Stimulated activated CD4-positive, alpha-beta T cell treated with anti-CD3 and anti-CD28 coated beads, Interleukin-15, amount 100 ng/mL, for 1 hour (primary cell): Measurements from ENCODE around the gene FOXK1.

ENCODE experiments used
- DNase-seq, 2 donors: peaks; one replicate each; pipeline ENCODE4 v3.0.0-alpha.2; 2020; ENCODE audit warnings: low read depth in 1 of 2, low spot score in 1 of 2

The FOXK1 gene

DNA sequence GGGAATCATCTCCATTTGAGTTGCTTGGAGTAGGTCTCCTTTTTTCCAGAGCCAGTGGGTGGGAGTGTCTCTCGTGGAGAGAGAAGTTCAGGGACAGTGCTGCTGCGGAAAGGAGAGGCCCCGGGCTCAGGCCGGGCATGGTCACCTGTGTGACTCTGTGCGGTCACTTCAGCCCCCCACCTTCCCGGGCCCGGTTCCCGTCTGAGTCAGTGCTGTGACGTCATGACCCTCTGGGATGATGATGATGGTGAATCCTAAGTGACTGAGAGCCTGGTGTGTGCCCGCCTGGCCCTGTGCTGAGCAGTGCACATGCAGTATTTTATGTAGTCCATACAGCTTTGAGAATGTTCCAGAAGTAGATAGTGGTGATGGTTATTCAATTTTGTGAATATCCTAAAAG, 60.8 kb downstream of the FOXK1 start:
- no peak for DNase-seq

DNA sequence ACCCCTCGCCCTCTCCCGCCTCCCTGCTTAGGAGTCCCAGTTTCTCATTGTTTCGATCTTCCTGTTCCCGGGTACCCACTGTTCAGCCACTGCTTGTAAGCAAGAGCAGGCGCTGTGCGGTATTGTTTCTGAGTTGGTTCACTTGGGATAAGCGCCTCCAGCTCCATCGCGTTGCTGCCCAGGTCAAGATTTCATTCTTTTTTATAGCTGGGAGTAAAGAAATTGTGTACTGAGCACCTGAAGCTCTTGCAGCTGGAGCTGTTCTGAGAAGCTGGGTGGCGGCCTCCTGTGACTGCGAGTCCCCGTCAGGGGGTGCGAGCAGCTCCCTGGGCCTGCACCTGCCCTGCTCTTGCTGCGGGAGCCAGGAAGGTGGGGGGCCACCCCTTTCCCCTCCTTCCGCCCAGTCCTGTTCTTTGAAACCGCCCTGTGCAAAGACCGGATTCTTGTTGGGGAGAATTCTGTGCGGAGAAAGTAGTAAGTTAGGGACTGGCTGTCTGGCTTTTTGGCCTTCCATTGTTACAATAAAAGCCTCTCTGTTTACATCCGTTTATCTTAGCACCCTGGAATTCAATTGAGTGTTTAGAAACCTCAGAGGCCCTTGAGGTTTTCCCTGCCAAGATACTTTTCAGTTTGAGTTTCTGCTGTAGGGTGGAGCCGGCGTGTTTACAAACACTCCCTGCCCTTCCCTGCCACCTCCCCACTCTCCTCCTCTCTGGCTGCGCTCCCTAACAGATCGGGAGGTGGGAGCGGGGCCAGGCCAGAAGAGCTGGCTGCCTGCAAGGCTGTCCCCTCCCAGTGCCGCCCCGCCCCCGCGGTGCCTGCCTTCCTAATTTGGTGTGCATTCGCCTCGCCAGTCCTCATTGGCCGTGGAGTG, 62.5 kb downstream of the FOXK1 start:
- peak; percentile 48 to 54 for DNase-seq

DNA sequence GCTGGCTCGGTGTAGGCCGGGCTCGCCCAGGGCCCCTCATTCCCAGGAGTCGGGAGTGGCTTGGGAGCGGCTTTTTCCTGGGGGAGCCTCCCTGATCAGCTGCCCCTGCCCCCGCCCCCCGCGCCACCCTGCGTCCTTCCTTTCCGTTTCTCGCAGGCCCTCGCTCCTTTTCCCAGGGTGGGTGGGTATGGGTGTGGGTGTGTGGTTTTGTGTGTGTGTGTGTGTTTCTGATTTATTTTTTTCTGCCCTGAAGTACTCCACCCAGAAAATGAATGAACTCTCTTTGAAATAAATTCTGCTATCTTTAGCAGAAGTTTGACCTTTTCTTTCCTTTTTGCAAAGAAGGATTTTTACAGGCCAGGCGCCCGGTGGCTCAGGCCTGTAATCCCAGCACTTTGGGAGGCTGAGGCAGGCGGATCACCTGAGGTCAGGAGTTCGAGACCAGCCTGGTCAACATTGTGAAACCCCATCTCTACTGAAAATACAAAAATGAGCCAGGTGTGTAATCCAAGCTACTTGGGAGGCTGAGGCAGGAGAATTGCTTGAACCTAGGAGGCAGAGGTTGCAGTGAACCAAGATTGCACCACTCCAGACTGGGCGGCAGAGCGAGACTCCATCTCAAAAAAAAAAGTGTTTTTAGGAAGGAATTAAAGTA, 63.3 kb downstream of the FOXK1 start:
- DNase-seq: no peak

DNA sequence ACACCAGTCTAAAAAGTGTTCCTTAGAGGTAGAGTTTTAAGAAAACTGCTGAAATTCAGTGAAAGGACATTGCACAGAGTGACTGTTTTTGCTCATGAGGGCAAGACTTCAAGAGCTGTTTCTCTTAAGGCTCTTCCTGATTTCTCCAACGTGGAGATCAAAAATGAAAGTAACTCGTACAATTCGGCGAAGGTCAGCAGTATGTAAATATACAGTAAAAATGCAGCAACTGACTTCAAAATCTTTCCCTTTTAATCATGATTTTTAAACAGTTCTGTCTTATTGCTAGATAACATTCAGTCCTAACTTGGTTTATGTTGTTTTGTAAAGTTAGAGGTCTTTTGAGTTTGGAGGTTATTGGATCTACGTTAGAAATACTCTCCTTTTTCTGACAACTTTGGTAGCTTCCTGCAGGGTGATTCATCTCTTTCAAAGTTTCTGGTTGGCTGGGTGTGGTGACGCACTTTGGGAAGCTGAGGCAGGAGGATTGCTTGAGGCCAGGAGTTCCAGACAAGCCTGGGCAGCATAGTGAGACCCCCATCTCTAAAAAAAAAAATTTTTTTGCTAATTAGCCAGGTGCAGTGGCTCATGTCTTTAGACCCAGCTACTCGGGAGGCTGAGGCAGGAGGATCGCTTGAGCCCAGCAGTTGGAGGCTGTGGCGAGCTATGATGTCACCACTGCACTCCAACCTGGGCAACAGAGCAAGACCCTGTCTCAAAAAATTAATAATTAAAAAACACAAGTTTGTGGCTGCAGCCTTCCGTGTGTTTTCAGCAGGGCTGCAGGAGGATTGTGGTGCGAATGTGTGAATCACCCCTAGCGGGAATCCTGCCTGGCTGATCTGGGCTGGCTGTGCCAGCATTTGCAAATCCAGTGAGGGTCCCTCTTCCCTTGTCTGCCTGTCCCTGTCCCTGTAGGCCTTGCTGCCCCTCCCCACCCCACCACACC, 64.2 kb downstream of the FOXK1 start:
- no peak for DNase-seq

DNA sequence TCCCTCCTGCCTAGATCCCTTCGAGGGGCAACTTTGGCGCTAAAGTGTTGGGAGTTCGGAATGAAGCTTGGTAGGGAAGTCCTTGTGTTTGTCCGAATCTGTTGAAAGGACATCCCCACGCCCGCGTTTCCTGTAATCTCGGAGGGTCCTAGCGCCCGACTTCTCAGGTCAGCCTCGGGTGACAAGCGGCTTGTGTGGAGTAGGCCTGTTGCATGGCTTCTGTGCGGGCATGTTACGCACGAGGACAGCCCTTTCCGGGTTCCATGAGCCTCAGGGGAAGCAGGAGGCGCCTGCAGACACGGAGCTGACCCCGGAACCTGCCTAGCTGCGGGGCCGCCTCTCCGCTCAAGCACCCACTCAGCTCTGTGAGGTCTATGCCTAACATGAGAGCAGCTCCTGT, 64.9 kb downstream of the FOXK1 start:
- DNase-seq: no peak

DNA sequence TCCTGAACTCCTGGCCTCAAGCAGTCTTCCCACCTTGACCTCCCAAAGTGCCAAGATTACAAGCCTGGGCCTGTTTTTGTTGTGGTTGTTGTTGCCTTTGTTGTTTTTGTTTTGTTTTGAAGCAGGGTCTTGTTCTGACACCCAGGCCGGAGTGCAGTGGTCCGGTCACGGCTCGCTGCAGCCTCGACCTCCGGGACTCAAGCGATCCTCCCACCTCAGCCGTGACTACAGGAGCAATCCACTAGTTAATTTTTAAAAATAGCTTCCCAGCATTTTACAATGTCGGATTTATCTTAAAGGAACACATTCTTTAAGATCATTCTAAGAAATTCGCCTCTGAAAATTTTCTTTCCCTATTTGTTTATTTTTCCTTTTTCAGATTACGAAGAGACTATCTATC, 65.7 kb downstream of the FOXK1 start:
- no peak for DNase-seq

DNA sequence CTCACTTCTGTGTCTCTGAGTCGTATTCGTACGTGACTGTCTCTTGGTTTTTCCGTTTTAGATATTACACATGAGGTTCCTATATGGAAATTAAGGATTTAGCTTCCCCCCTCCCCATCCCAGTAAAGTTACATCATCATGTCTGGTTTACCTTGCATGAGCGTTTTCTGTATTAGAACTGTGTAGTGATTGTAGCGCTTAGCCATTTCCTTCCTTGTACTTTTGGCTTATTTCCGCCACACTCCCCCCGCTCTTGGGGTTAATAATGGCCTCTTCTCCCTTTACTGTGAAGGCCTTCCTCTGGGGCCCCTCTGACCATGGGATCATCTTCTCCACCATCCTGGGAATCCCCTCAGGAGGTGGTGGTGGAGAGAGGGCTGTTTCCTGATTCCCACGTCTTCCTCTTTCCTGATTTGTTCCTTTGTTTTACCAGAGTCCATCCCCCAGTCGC, 66.2 kb downstream of the FOXK1 start:
- DNase-seq: no peak

DNA sequence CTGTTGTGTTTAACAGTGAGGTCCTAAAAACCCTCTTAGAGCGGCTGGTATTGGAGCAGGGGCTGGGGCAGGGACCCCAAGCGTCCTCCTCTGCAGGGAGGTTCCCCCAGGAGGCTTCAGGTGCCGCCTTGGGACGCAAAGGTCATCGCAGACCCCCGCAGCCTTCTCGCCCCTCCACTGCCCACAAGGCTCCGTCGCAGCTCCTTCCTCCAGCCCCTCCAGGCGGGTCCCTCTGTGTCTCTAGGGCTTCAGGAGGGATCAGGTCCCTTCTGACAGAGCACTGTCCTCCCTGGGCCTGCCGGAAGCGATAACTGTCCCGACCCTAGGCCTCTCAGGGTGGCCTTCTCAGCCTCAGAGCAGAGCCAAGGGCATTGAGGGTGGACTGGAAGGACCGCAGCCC, 67.3 kb downstream of the FOXK1 start:
- no peak for DNase-seq

DNA sequence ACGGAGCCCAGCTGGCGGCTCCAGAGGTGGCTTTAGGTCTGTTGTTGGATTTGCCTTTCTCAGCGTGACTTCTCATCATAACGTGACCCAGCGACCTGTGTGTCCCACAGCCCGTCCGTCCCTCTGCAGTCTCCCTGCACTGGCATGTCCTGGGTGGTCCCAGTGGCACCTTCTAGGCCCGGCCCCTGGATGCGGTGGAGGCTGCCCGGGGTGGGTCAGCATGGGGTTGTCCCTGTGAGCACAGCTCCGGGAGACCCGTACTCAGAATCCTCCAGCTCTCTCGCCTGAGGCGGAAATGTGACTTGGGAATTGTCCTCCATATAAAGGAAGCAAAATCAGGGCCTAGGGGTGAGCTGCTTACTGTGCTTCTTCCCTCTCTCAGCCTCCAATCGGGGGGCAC, 67.7 kb downstream of the FOXK1 start:
- no peak for DNase-seq

DNA sequence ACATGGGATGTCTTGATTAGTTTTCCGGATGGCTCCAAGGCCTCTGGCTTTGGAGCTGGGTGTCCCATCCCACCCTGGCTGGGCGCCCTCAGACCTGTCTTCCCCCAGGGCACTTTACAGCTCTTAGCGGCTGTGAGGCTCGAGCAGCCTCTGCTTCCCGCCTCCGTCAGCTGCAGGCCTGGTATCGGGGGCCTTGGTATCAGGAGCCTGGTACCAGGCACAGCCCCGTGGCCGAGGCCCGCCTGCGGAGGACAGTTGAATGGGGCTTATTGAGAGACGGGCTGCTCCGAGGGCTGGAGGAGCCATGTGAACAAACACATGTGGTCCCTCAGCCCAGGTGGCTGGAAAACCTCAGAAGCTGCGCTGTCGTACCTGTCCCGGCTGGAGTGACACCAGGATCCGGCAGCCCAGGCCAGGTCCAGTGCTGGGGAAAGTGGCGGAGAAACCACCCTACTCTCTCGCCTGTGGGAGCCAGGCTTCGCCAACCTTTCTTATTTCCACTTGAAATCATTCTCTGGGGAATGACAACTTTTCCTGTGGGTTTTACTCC, 69.4 kb downstream of the FOXK1 start:
- DNase-seq: no peak

DNA sequence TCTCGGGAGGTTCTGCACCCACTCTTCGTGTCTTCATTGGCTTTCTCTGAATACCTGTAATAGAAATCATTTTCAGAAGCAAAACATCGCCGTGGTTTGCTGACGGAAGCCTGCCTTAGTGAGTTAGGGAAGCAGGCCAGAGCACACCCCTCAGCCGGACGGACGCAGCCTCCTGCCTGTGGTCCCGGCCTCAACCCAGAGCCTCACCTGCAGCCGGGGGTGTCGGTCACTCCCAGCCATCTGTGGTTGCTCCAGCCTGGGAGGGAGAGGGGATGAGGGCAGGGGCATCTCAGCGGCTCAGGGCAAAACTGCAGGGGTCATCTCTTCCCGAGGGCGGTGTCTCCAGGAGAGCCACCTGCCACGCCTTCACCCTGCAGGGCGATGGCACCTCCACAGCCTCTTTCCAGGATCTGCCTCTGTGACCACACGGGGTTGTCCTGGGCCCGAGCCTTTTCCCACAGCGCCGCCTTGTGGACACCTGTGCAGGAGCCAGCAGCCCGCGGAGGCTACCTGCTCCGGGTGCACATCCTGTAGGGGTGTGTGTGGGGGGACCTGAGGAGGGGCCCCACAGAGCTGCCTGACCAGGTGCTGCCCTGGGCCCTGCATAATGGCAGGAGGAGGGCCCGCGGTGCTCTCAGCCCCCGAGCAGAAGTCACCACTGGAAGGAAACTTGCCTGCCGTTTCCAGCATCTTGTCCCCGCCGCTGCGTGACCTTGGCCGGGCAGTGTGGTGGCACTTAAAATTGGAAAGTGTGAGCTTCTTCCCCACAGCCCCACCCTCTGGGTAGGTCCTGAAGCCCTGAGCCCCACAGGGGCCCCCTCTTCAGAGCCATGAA, 71.7 kb downstream of the FOXK1 start:
- peak; percentile 73 to 76 for DNase-seq

DNA sequence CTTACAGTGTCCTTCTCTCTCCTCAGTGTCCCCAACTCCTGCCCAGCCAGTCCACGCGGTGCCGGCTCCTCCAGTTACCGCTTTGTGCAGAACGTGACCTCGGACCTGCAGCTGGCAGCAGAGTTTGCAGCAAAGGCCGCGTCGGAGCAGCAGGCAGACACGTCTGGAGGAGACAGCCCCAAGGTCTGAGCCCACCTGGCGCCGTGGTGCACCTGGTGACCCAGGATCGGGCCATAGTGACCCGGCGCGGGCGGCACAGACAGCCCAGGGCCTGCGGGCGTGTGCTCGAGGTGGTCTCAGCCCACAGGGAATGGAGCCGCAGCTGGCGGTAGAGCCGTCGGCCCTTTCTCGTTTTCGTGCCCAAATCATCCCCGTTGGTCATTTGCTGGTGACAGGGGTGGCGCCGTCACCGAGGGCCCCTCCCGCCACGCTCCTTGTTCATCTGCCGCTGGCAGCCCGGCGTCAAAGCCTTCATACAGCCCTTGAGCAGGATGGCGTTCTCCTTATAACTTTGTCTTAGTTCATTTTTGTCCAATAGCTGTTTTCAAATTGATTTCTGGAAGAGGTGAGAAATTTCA, 72.4 kb downstream of the FOXK1 start:
- DNase-seq: no peak

DNA sequence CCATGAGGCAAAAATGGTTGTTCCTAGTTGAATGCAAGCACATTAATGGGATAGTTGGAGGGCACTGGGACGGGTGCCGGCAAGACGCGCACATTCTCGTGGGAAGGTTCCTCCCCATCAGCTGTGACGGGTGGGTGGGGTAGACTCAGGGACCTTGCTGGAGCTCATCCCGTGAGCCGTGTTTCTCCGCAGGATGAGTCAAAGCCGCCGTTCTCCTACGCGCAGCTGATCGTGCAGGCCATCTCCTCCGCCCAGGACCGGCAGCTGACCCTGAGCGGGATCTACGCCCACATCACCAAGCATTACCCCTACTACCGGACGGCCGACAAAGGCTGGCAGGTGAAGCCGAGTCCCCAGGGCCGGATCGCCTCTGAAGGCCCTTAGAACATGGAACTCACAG, 73.0 kb downstream of the FOXK1 start:
- no peak for DNase-seq

DNA sequence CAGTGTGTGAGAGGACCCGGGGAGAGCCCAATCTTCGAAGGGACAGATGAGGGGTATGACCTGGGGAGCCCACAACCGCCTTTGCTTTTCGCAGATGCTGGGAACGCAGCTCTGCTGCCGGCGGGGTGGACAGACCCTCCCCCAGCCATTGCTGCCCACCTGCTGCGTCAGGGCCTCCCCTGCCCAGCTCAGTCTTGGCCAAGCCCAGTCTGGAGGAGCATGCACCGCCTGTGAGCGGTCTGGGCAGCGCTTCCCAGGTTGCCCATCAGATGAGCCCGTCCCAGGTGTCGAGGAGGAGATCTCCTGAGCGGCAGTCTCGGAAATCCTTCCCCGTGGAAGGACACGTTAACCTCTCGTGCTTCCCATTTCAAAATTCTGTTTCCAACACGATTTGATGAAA, 76.0 kb downstream of the FOXK1 start:
- DNase-seq: no peak

DNA sequence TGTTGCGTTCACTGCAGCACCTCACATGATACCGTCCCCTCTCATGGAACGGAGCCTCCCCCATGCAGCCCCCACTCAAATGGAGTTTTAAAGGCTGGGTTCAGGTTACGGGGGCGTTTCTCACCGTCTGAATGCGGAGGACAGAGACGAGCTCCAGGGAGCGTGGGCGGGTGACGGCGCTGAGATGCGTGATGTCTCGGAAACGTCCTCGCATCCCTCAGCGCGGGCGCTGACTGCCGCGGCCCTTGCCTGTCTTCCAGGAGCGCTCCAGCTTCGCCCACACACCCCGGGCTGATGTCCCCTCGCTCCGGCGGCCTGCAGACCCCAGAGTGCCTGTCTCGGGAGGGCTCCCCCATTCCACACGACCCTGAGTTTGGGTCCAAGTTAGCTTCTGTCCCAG, 76.7 kb downstream of the FOXK1 start:
- no peak for DNase-seq

DNA sequence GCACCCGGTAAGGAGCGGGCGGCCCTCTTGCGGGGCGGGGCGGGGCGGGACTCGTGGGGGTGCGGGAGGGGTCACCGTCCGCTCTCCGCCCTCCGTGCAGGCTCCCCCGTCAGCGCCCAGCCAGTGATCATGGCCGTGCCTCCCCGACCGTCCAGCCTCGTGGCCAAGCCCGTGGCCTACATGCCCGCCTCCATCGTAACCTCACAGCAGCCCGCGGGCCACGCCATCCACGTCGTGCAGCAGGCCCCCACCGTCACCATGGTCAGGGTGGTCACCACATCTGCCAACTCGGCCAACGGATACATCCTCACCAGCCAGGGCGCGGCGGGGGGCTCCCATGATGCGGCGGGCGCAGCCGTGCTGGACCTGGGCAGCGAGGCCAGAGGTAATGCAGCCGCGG, 77.1 kb downstream of the FOXK1 start:
- no peak for DNase-seq

DNA sequence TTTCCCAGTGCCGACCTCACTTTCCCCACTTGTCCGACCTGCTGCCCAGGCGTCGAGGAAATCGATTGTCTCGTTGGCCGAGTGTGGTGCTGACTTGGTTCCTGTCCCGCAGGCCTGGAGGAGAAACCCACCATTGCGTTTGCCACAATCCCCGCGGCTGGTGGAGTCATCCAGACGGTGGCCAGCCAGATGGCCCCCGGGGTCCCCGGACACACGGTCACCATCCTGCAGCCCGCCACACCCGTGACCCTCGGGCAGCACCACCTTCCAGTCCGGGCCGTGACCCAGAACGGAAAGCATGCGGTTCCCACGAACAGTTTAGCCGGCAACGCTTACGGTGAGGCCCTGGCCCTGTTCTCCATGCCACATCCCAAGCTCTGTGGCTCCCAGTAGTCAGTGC, 78.9 kb downstream of the FOXK1 start:
- DNase-seq: no peak

DNA sequence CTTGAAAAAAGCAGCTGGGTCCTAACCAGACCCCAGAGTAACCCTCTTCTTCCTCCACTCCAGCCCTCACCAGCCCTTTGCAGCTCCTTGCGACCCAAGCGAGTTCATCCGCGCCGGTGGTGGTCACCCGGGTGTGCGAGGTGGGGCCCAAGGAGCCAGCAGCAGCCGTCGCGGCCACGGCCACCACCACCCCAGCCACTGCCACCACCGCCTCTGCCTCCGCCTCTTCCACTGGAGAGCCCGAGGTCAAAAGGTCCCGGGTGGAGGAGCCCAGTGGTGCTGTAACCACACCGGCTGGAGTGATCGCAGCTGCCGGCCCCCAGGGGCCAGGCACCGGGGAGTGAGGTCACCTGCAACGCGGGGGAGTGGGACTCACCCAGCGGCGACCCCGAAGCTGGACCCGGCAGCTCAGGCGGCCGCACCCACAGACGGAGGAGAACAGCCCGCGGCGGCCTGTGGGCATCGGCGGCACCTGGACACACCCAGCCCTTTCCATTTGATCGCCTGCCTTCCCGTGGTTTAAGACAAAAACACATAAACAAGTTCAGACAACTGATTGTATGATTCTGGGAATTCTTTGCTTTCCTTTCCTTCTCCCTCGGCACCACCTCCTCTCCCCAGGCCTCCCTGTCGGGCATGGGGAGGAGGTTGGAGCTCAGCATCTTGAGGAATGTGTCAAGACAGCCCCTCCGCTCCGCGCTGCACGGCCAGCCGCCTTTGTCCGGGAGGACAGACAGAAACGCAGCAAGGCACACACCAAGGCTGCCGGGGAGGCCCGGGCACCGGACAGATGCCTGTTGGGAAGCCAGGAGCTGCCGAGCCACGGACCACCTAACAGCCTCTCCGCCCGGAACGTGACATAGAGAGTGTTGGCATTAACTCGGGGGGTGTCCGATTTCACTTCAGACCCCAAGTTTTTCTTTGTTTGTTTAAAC, 80.3 kb downstream of the FOXK1 start:
- no peak for DNase-seq
